Measurements from ENCODE around the gene GPATCH3. TPM values are rescaled to one million over a fixed set of nuclear protein-coding genes. Genes with fewer than 3 reads are reported as not detected.
"Not testable (repeated sequence)": the region's sequence is repeated elsewhere in the genome, so short reads cannot be mapped to it uniquely, and the experiment has no call there.

The GPATCH3 gene
- total RNA-seq, 2 donors from 2014 or later: 9.2 to 28.2 TPM

- DNase-seq (ENCODE audit: low spot score): no peak
- no peak overlapping the region for H3K4me3 ChIP-seq
- H3K27me3 ChIP-seq (replicated peaks; ENCODE audit: insufficient read depth): no peaks in the 10 kb centered on the region
- H3K9me3 ChIP-seq: no peaks in the 10 kb centered on the region
- H3K36me3 ChIP-seq: peaks cover 0 to under 1% of the 10 kb centered on the region in 2 donors
- peaks cover 3% of the 10 kb centered on the region for H3K4me1 ChIP-seq (replicated peaks)
- H3K27ac ChIP-seq: no peak overlapping the region
- intact Hi-C loops (cut with DNase I): loop anchor here (10.0 kb wide), 1 partner anchor 270 kb away; no protein-coding TSS in a partner anchor
- TF ChIP-seq POLR2AphosphoS5 (IDR thresholded peaks at IDR 0.05): no peak
- no peak for TF ChIP-seq POLR2A (IDR thresholded peaks at IDR 0.05)
- no peak for TF ChIP-seq CTCF (IDR thresholded peaks at IDR 0.05)
- WGBS: 60% methylated on average over 4 of the region's 4 CpGs
Observed at GRCh38 chr1:26874896-26875295, 25.4 kb downstream of the GPATCH3 start.

- H3K4me3 ChIP-seq; DNase-seq (ENCODE audit: low spot score); H3K4me1 ChIP-seq (replicated peaks); H3K27me3 ChIP-seq (replicated peaks; ENCODE audit: insufficient read depth); H3K36me3 ChIP-seq; H3K27ac ChIP-seq; H3K9me3 ChIP-seq: not testable (repeated sequence)
- intact Hi-C loops (cut with DNase I): loop anchor here (10.0 kb wide), 1 partner anchor 268 kb away; no protein-coding TSS in a partner anchor
- WGBS: 69% methylated on average over 2 of the region's 2 CpGs
Observed at GRCh38 chr1:26873097-26873496, 27.2 kb downstream of the GPATCH3 start.

- peak; percentile 97 for DNase-seq (ENCODE audit: low spot score)
- intact Hi-C loops (cut with DNase I): loop anchor here (10.0 kb wide), 1 partner anchor 170 kb away; the partner anchor contains the start of gene ARID1A
- Histone ChIP-seq H3K9me3 (no peaks in the 10 kb centered on the region), H3K36me3 (no peaks in the 10 kb centered on the region), H3K27me3 (replicated peaks; ENCODE audit: insufficient read depth) (no peaks in the 10 kb centered on the region), H3K4me1 (replicated peaks) (peaks cover 7% of the 10 kb centered on the region), H3K27ac (peak overlapping the region; percentile 99), H3K4me3 (peak overlapping the region; percentile 39 to 59)
- WGBS: under 1% methylated on average over 44 of the region's 75 CpGs
- TF ChIP-seq CTCF (IDR thresholded peaks at IDR 0.05) (peak in 2 of 4 experiments; percentile 44 to 52), POLR2AphosphoS5 (IDR thresholded peaks at IDR 0.05) (peak; percentile 93), POLR2A (IDR thresholded peaks at IDR 0.05) (peak; percentile 95)
Observed at GRCh38 chr1:26864610-26865480, 35.4 kb downstream of the GPATCH3 start.

GRCh38 chr1:26863685-26864077, 36.6 kb downstream of the GPATCH3 start:
- TF ChIP-seq POLR2AphosphoS5 (IDR thresholded peaks at IDR 0.05) (no peak), CTCF (IDR thresholded peaks at IDR 0.05) (no peak), POLR2A (IDR thresholded peaks at IDR 0.05) (no peak)
- Histone ChIP-seq H3K36me3 (no peaks in the 10 kb centered on the region), H3K4me1 (replicated peaks) (peaks cover 7% of the 10 kb centered on the region), H3K9me3 (no peaks in the 10 kb centered on the region), H3K4me3 (peak overlapping the region; percentile 39 to 59), H3K27ac (peak overlapping the region; percentile 99), H3K27me3 (replicated peaks; ENCODE audit: insufficient read depth) (no peaks in the 10 kb centered on the region)
- DNase-seq (ENCODE audit: low spot score): no peak
- intact Hi-C loops (cut with DNase I): loop anchor here (10.0 kb wide), 1 partner anchor 169 kb away; the partner anchor contains the start of gene ARID1A
- 37% methylated on average over 20 of the region's 20 CpGs for WGBS

GRCh38 chr1:26862781-26863684, 37.2 kb downstream of the GPATCH3 start, which contains the start of gene SFN:
Gene SFN, plus strand, starts transcription at chr1:26863149. Its CDS starts 64 bp downstream, at chr1:26863213.
- intact Hi-C loops (cut with DNase I): loop anchor here (10.0 kb wide), 1 partner anchor 168 kb away; the partner anchor contains the start of gene ARID1A
- H3K36me3 ChIP-seq: no peaks in the 10 kb centered on the region
- peaks cover 7% of the 10 kb centered on the region for H3K4me1 ChIP-seq (replicated peaks)
- TF ChIP-seq CTCF (IDR thresholded peaks at IDR 0.05) (peak in 3 of 4 experiments; percentile 49 to 84 (median 71)), POLR2AphosphoS5 (IDR thresholded peaks at IDR 0.05) (peak; percentile 93), POLR2A (IDR thresholded peaks at IDR 0.05) (peak; percentile 99)
- DNase-seq (ENCODE audit: low spot score): peak; percentile 94
- H3K4me3 ChIP-seq: peak within 1 kb of the TSS; percentile 39 to 59
- peak within 1 kb of the TSS; percentile 99 for H3K27ac ChIP-seq
- WGBS: 44% methylated on average over 36 of the region's 37 CpGs
- H3K9me3 ChIP-seq: no peaks in the 10 kb centered on the region
- no peaks in the 10 kb centered on the region for H3K27me3 ChIP-seq (replicated peaks; ENCODE audit: insufficient read depth)

All from prostate gland (tissue), 2 donors.